GM12878 (cell line): ENCODE data around the gene FBXL3. TPM values are rescaled to one million over a fixed set of nuclear protein-coding genes. Genes with fewer than 3 reads are reported as not detected.

Source experiments
- BHLHE40 ChIP-seq, 2 experiments: fragments of 450-650 bp in 1 of 2; IDR thresholded peaks; 2 replicates each; pipeline ENCODE4 v1.6.1; 2011 to 2017; ENCODE audit warnings: low read depth in 2 of 2, borderline replicate concordance in 1 of 2, improper control_type of control experiment in 1 of 2, low read length in 1 of 2, mild to moderate bottlenecking in 1 of 2
- CBFB ChIP-seq: IDR thresholded peaks from 2 replicates; pipeline ENCODE4 v1.6.1; 2016; ENCODE audit warnings: antibody characterized with exemption, low read depth
- CBX5 ChIP-seq: sonication (generic); IDR thresholded peaks from 2 replicates; pipeline ENCODE4 v1.6.1; 2016; ENCODE audit warnings: low read depth, moderate library complexity, mild to moderate bottlenecking, inconsistent platforms
- CHD2 ChIP-seq: IDR thresholded peaks from 2 replicates; pipeline ENCODE4 v1.6.1; 2011; ENCODE audit warnings: low read depth, low read length, improper control_type of control experiment, borderline replicate concordance
- CREM ChIP-seq: IDR thresholded peaks from 2 replicates; pipeline ENCODE4 v1.6.1; 2014; ENCODE audit warnings: antibody characterized with exemption, low read depth
- EP300 ChIP-seq, 2 experiments: fragments of 150-350 bp in 1 of 2; IDR thresholded peaks; 2 replicates each; pipeline ENCODE4 v1.6.1; 2011 to 2012; ENCODE audit warnings: low read depth in 2 of 2, low read length in 2 of 2, borderline replicate concordance in 1 of 2, improper control_type of control experiment in 1 of 2, inconsistent platforms in 1 of 2; ENCODE audit not compliant: control insufficient read depth in 1 of 2
- IRF3 ChIP-seq: fragments of 450-650 bp; IDR thresholded peaks from 2 replicates; pipeline ENCODE4 v1.6.1; 2014; ENCODE audit warnings: mild to moderate bottlenecking
- KDM1A ChIP-seq: fragments of 200-600 bp; sonication (generic); IDR thresholded peaks from 2 replicates; pipeline ENCODE4 v1.6.1; 2016; ENCODE audit warnings: borderline replicate concordance
- MEF2B ChIP-seq: fragments of 450-650 bp; IDR thresholded peaks from 2 replicates; pipeline ENCODE4 v1.6.1; 2018; ENCODE audit warnings: mild to moderate bottlenecking, moderate library complexity; ENCODE audit not compliant: partially characterized antibody, poor library complexity, severe bottlenecking
- MYB ChIP-seq: fragments of 150-350 bp; IDR thresholded peaks from 2 replicates; pipeline ENCODE4 v1.6.1; 2014; ENCODE audit warnings: mild to moderate bottlenecking, low read depth, low read length, borderline replicate concordance
- MYC ChIP-seq: IDR thresholded peaks from 2 replicates; pipeline ENCODE4 v1.6.1; 2011; ENCODE audit warnings: mild to moderate bottlenecking, low read length, moderate library complexity, inconsistent platforms; ENCODE audit not compliant: insufficient read depth, insufficient replicate concordance, insufficient read length, severe bottlenecking
- NFYB ChIP-seq: IDR thresholded peaks from 2 replicates; pipeline ENCODE4 v1.6.1; 2011; ENCODE audit warnings: low read depth, mild to moderate bottlenecking, low read length, improper control_type of control experiment, moderate library complexity; ENCODE audit not compliant: insufficient read depth
- PKNOX1 ChIP-seq: fragments of 450-650 bp; IDR thresholded peaks from 2 replicates; pipeline ENCODE4 v1.6.1; 2016; ENCODE audit warnings: mild to moderate bottlenecking
- RBBP5 ChIP-seq: fragments of 200-600 bp; sonication (generic); conservative IDR thresholded peaks from 2 replicates; pipeline ENCODE4 v1.6.1; 2016
- RUNX3 ChIP-seq: IDR thresholded peaks from 2 replicates; pipeline ENCODE4 v1.6.1; 2012; ENCODE audit warnings: low read length, inconsistent platforms
- SIN3A ChIP-seq: IDR thresholded peaks from 2 replicates; pipeline ENCODE4 v1.6.1; 2012; ENCODE audit warnings: low read depth, low read length, improper control_type of control experiment
- SMARCA5 ChIP-seq: fragments of 450-650 bp; IDR thresholded peaks from 2 replicates; pipeline ENCODE4 v1.6.1; 2017; ENCODE audit warnings: mild to moderate bottlenecking
- SUPT20H ChIP-seq: IDR thresholded peaks from 2 replicates; pipeline ENCODE4 v1.6.1; 2011; ENCODE audit warnings: low read depth, mild to moderate bottlenecking, low read length, moderate library complexity, borderline replicate concordance; ENCODE audit not compliant: control insufficient read depth
- SUZ12 ChIP-seq: fragments of 200-600 bp; sonication (generic); IDR thresholded peaks from one replicate; pipeline ENCODE4 v1.6.1; 2018; ENCODE audit warnings: antibody characterized with exemption, mild to moderate bottlenecking; ENCODE audit not compliant: unreplicated experiment
- TCF12 ChIP-seq: IDR thresholded peaks from 2 replicates; pipeline ENCODE4 v1.6.1; 2011; ENCODE audit warnings: low read depth, mild to moderate bottlenecking, low read length
- WRNIP1 ChIP-seq: IDR thresholded peaks from 2 replicates; pipeline ENCODE4 v1.6.1; 2011; ENCODE audit warnings: low read depth, low read length, improper control_type of control experiment, borderline replicate concordance
- ZNF274 ChIP-seq: IDR thresholded peaks from one replicate; pipeline ENCODE4 v1.8.0; 2011; ENCODE audit not compliant: insufficient read length, insufficient read depth
- ZSCAN29 ChIP-seq: fragments of 450-650 bp; IDR thresholded peaks from 2 replicates; pipeline ENCODE4 v1.6.1; 2017; ENCODE audit warnings: mild to moderate bottlenecking, moderate library complexity
- polyA plus RNA-seq, 11 experiments: library from polyadenylated mRNA; depleted of rRNA in 4 of 11; unstranded in 6 of 11; stranded (reverse) in 5 of 11; fragments of >200 nt; fragmentation: Nextera tagmentation in 4 of 11; fragmentation: Illumina TruSeq in 1 of 11; extraction: Ambion mirVana in 4 of 11; extraction: Trizol in 1 of 11; gene quantifications; 1 replicate in 1 of 11; 2 replicates in 10 of 11; pipeline versions ENCODE4 v1.2.1 to v1.2.3, GENCODE V29; 2011 to 2016; ENCODE audit warnings: inconsistent platforms in 2 of 11, missing spikeins in 2 of 11, low read depth in 1 of 11
- total RNA-seq, 4 experiments: library from RNA; depleted of rRNA in 3 of 4; stranded (reverse); fragments of >200 nt in 3 of 4; fragmentation: Illumina TruSeq in 1 of 4; extraction: Trizol in 1 of 4; gene quantifications; 2 replicates each; pipeline versions ENCODE4 v1.2.1 to v1.2.3, GENCODE V29; 2013 to 2021
- TF ChIP-seq, protein P1 (sequence below): fragments of 450-650 bp; IDR thresholded peaks from 2 replicates; pipeline ENCODE4 v1.6.1; 2017; ENCODE audit warnings: borderline replicate concordance
- TF ChIP-seq, protein P2 (sequence below), 3 experiments: IDR thresholded peaks in 2 of 3; conservative IDR thresholded peaks in 1 of 3; 2 replicates each; pipeline ENCODE4 v1.5.1; 2011; ENCODE audit warnings: low read depth in 3 of 3, low read length in 3 of 3, mild to moderate bottlenecking in 3 of 3, control low read depth in 2 of 3, moderate library complexity in 2 of 3, inconsistent platforms in 1 of 3, mixed read lengths in 1 of 3; ENCODE audit not compliant: control insufficient read depth in 2 of 3, insufficient read depth in 1 of 3; ENCODE audit errors: extremely low read depth in 1 of 3

The FBXL3 gene
- total and polyA plus RNA-seq, 10 of the 15 experiments (the other 5 are each of a cell fraction or from before 2014, with no cell fraction given) = 9.0 to 26.4 (median 19.7) TPM

DNA sequence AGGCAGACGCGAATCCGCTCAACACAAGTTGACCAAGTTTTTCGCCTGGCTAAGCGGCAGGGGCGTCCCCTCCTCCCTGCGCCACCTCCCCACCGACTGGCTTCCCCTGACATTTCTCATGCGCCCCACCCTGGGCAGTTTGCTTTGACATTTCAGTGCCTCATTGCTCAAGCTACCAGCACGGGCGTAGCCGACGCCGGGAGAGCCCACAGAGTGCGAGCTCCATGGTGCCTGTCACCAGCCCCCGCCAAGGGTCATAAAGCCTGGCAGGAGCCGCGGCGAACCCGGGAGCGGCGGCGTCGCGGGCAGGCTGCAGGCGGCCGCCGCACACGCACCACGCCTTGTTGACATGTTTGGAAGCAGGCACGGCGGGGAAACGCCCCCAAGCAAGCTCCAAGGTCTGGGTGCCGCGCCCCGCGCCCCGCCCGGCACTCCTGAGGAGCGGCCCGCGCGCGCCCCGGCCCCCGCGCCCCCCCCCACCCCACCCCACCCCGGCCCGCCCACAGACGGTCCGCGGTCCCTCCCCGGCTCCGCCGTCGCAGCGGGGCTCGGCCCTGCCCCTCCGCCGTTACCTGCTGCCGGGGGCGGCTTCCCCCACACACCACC lies 601 bp downstream of the FBXL3 start (continued):
- TF ChIP-seq, protein P1, sequence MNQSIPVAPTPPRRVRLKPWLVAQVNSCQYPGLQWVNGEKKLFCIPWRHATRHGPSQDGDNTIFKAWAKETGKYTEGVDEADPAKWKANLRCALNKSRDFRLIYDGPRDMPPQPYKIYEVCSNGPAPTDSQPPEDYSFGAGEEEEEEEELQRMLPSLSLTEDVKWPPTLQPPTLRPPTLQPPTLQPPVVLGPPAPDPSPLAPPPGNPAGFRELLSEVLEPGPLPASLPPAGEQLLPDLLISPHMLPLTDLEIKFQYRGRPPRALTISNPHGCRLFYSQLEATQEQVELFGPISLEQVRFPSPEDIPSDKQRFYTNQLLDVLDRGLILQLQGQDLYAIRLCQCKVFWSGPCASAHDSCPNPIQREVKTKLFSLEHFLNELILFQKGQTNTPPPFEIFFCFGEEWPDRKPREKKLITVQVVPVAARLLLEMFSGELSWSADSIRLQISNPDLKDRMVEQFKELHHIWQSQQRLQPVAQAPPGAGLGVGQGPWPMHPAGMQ = no peak
- TF ChIP-seq WRNIP1 (0 out of 2 replicates have a peak, but pooled peaks have one; percentile 59), RBBP5 (no peak), ZSCAN29 (no peak), SUPT20H (no peak), MYB (no peak), TCF12 (no peak), CREM (no peak), BHLHE40 (IDR thresholded peaks at IDR 0.05; ENCODE audit: borderline replicate concordance in 1 of 2, low read depth in 2 of 2, low read length in 1 of 2) (peak; percentile 36 to 74; a peak in 2 of 4 replicates), SIN3A (peak; percentile 83), CBX5 (no peak), EP300 (IDR thresholded peaks at IDR 0.05; ENCODE audit: borderline replicate concordance in 1 of 2, control insufficient read depth in 1 of 2, low read depth in 2 of 2, low read length in 2 of 2) (no peak), SUZ12 (no peak), RUNX3 (no peak; the same call in 1 of the 2 replicates), MYC (no peak), SMARCA5 (no peak), ZNF274 (no peak), CBFB (no peak), CHD2 (no peak; the same call in 1 of the 2 replicates), IRF3 (no peak), PKNOX1 (peak; percentile 61; the same call in 1 of the 2 replicates), MEF2B (no peak), KDM1A (no peak), NFYB (no peak)
- TF ChIP-seq, protein P2, sequence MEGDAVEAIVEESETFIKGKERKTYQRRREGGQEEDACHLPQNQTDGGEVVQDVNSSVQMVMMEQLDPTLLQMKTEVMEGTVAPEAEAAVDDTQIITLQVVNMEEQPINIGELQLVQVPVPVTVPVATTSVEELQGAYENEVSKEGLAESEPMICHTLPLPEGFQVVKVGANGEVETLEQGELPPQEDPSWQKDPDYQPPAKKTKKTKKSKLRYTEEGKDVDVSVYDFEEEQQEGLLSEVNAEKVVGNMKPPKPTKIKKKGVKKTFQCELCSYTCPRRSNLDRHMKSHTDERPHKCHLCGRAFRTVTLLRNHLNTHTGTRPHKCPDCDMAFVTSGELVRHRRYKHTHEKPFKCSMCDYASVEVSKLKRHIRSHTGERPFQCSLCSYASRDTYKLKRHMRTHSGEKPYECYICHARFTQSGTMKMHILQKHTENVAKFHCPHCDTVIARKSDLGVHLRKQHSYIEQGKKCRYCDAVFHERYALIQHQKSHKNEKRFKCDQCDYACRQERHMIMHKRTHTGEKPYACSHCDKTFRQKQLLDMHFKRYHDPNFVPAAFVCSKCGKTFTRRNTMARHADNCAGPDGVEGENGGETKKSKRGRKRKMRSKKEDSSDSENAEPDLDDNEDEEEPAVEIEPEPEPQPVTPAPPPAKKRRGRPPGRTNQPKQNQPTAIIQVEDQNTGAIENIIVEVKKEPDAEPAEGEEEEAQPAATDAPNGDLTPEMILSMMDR (IDR thresholded peaks at IDR 0.05 in 2 of 3, conservative IDR thresholded peaks at IDR 0.05 in 1 of 3; ENCODE audit: control insufficient read depth in 2 of 3, extremely low read depth in 1 of 3, insufficient read depth in 1 of 3, low read depth in 3 of 3, low read length in 3 of 3) = 0 out of 6 replicates have a peak, but pooled peaks of 1 of the 3 experiments have one; percentile 1
